Measurements from ENCODE around the gene SPO11.
A peak's percentile ranks its signal among the peaks of the same experiment; 100 is the strongest.

SPO11 gene

DNA sequence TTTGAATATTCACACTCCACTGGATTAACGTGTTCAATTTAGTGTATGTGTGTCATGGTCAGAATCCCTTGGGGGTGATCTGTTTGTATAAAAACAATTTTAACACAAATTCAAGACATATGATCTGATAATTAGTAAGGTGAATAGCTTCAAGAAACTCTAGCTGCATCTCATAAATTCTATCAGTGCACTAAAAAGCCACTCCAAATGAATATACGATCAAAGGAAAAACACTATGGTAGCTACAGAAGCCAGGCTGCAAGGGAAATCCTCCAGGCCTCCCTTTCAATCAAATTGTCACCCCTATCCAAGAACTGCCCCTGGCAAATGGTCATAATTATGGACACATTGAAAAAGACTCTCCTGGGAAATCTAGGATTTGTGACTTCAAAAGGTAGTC, 12.1 kb downstream of the SPO11 start:
- no peak overlapping the region for H2BK15ac ChIP-seq (ENCODE audit: low read length)
- H3K79me1 ChIP-seq (ENCODE audit: low read depth, low read length): no peaks in the 10 kb centered on the region
- no peak overlapping the region for H4K91ac ChIP-seq (ENCODE audit: low read depth, low read length, poor library complexity)
- no peaks in the 10 kb centered on the region for H3K36me3 ChIP-seq (replicated peaks in 1 of 2; ENCODE audit: control insufficient read depth in 2 of 2, insufficient read depth in 2 of 2, low read length in 2 of 2)
- no peak overlapping the region for H3K9ac ChIP-seq (ENCODE audit: low read depth, low read length, poor library complexity)
- no peak overlapping the region for H3K27ac ChIP-seq (replicated peaks; ENCODE audit: low read length)
- H2AK5ac ChIP-seq (ENCODE audit: low read depth, low read length): no peak overlapping the region
- no peaks in the 10 kb centered on the region for H3K4me1 ChIP-seq (ENCODE audit: control insufficient read depth in 2 of 2, insufficient read depth in 1 of 2, low read depth in 1 of 2, low read length in 2 of 2)
- no peak overlapping the region for H2BK12ac ChIP-seq (ENCODE audit: low read length)
- no peak overlapping the region for H2BK120ac ChIP-seq (ENCODE audit: low read depth, low read length)
- no peak overlapping the region for H2BK5ac ChIP-seq (ENCODE audit: low read length)
- no peak overlapping the region for H3K23ac ChIP-seq (ENCODE audit: low read depth, low read length, poor library complexity)
- H4K8ac ChIP-seq (ENCODE audit: low read depth, low read length): no peak overlapping the region
- no peaks in the 10 kb centered on the region for H3K9me3 ChIP-seq (replicated peaks in 1 of 2; ENCODE audit: control insufficient read depth in 2 of 2, insufficient read depth in 1 of 2, low read depth in 1 of 2, low read length in 2 of 2)
- H3K4ac ChIP-seq (ENCODE audit: low read length): no peak overlapping the region
- H3K4me3 ChIP-seq (ENCODE audit: low read length in 2 of 2): no peak overlapping the region
- H3K27me3 ChIP-seq (ENCODE audit: control insufficient read depth in 3 of 3, insufficient read depth in 3 of 3, low read depth in 1 of 3, low read length in 3 of 3): peaks cover 0 to 12% (median 0%) of the 10 kb centered on the region in 3 experiments
- H2AFZ ChIP-seq (ENCODE audit: low read length): no peak overlapping the region
- DNase-seq (ENCODE audit: low spot score): no peak
- H3K18ac ChIP-seq (ENCODE audit: low read length): no peak overlapping the region
- H3K4me2 ChIP-seq (ENCODE audit: insufficient read depth, low read length, poor library complexity, severe bottlenecking): no peak overlapping the region
- no peak overlapping the region for H3K14ac ChIP-seq (ENCODE audit: low read length)
- no CpG with 5 or more reads among the region's 2 CpGs for WGBS, 2 donors (ENCODE audit: extremely low coverage in 2 of 2, insufficient read length in 2 of 2, insufficient replicate concordance in 1 of 2)

DNA sequence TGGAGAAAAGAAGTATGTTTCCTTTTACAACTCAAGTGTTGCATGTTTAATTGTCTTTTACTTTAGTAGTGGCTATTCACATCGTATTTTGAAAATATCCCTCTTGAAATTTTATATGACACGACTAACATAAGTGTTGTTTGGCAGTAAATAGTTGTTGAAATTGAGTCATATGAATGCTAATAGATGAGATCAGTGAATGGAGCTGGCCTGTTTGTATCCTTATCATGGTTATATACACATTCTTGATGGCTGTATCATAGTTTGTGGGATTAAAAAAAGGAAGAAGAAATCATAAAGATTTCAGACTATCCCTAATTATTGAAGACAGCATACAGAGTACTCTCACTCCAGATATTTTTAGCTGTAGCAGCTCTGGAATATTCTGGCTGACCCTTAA, 13.2 kb downstream of the SPO11 start:
- no peak overlapping the region for H3K27ac ChIP-seq (replicated peaks; ENCODE audit: low read length)
- no peaks in the 10 kb centered on the region for H3K79me1 ChIP-seq (ENCODE audit: low read depth, low read length)
- no peak overlapping the region for H2BK15ac ChIP-seq (ENCODE audit: low read length)
- H3K4me3 ChIP-seq (ENCODE audit: low read length in 2 of 2): no peak overlapping the region
- no peak overlapping the region for H3K4me2 ChIP-seq (ENCODE audit: insufficient read depth, low read length, poor library complexity, severe bottlenecking)
- no CpG with 5 or more reads among the region's 2 CpGs for WGBS, 2 donors (ENCODE audit: extremely low coverage in 2 of 2, insufficient read length in 2 of 2, insufficient replicate concordance in 1 of 2)
- no peak overlapping the region for H4K8ac ChIP-seq (ENCODE audit: low read depth, low read length)
- H2AK5ac ChIP-seq (ENCODE audit: low read depth, low read length): no peak overlapping the region
- no peak overlapping the region for H3K18ac ChIP-seq (ENCODE audit: low read length)
- H3K9ac ChIP-seq (ENCODE audit: low read depth, low read length, poor library complexity): no peak overlapping the region
- no peak overlapping the region for H3K23ac ChIP-seq (ENCODE audit: low read depth, low read length, poor library complexity)
- H3K27me3 ChIP-seq (ENCODE audit: control insufficient read depth in 3 of 3, insufficient read depth in 3 of 3, low read depth in 1 of 3, low read length in 3 of 3): peaks cover 0 to 9% (median 0%) of the 10 kb centered on the region in 3 experiments
- H3K36me3 ChIP-seq (replicated peaks in 1 of 2; ENCODE audit: control insufficient read depth in 2 of 2, insufficient read depth in 2 of 2, low read length in 2 of 2): no peaks in the 10 kb centered on the region
- H2AFZ ChIP-seq (ENCODE audit: low read length): no peak overlapping the region
- H3K9me3 ChIP-seq (replicated peaks in 1 of 2; ENCODE audit: control insufficient read depth in 2 of 2, insufficient read depth in 1 of 2, low read depth in 1 of 2, low read length in 2 of 2): no peaks in the 10 kb centered on the region
- no peak overlapping the region for H2BK12ac ChIP-seq (ENCODE audit: low read length)
- H2BK120ac ChIP-seq (ENCODE audit: low read depth, low read length): no peak overlapping the region
- H2BK5ac ChIP-seq (ENCODE audit: low read length): no peak overlapping the region
- no peak overlapping the region for H3K4ac ChIP-seq (ENCODE audit: low read length)
- no peaks in the 10 kb centered on the region for H3K4me1 ChIP-seq (ENCODE audit: control insufficient read depth in 2 of 2, insufficient read depth in 1 of 2, low read depth in 1 of 2, low read length in 2 of 2)
- H4K91ac ChIP-seq (ENCODE audit: low read depth, low read length, poor library complexity): no peak overlapping the region
- DNase-seq (ENCODE audit: low spot score): no peak
- H3K14ac ChIP-seq (ENCODE audit: low read length): no peak overlapping the region

DNA sequence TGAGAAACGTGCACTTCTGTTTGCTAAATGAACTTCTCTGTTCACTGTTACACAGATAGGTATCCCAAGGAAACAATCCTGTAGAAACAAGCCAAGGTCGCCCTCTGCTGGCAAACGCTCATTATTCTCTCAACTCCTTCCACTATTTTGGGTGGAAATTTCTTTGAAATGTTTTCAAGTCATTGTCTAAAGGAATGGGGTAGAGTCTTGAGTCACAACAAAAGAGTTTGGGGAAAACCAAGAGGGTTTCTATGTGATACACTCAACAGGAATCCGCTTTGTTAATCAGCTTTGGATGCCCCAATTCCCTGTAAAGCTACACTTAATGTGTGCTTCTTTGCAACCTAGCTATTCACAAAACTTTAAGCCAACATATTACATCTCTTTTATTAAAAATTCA, 16.9 kb downstream of the SPO11 start:
- no peak overlapping the region for H3K4me2 ChIP-seq (ENCODE audit: insufficient read depth, low read length, poor library complexity, severe bottlenecking)
- H2BK5ac ChIP-seq (ENCODE audit: low read length): no peak overlapping the region
- H3K4me3 ChIP-seq (ENCODE audit: low read length in 2 of 2): no peak overlapping the region
- no peak overlapping the region for H2BK12ac ChIP-seq (ENCODE audit: low read length)
- peak; percentile 76 for DNase-seq (ENCODE audit: low spot score)
- H3K9me3 ChIP-seq (replicated peaks in 1 of 2; ENCODE audit: control insufficient read depth in 2 of 2, insufficient read depth in 1 of 2, low read depth in 1 of 2, low read length in 2 of 2): no peaks in the 10 kb centered on the region
- no peak overlapping the region for H2AFZ ChIP-seq (ENCODE audit: low read length)
- H3K27me3 ChIP-seq (ENCODE audit: control insufficient read depth in 3 of 3, insufficient read depth in 3 of 3, low read depth in 1 of 3, low read length in 3 of 3): peaks cover 0 to 9% (median 0%) of the 10 kb centered on the region in 3 experiments
- H3K9ac ChIP-seq (ENCODE audit: low read depth, low read length, poor library complexity): no peak overlapping the region
- H3K14ac ChIP-seq (ENCODE audit: low read length): no peak overlapping the region
- no peak overlapping the region for H4K8ac ChIP-seq (ENCODE audit: low read depth, low read length)
- H4K91ac ChIP-seq (ENCODE audit: low read depth, low read length, poor library complexity): no peak overlapping the region
- no peaks in the 10 kb centered on the region for H3K79me1 ChIP-seq (ENCODE audit: low read depth, low read length)
- no CpG with 5 or more reads among the region's 4 CpGs for WGBS, 2 donors (ENCODE audit: extremely low coverage in 2 of 2, insufficient read length in 2 of 2, insufficient replicate concordance in 1 of 2)
- H3K27ac ChIP-seq (replicated peaks; ENCODE audit: low read length): no peak overlapping the region
- H2AK5ac ChIP-seq (ENCODE audit: low read depth, low read length): no peak overlapping the region
- H2BK120ac ChIP-seq (ENCODE audit: low read depth, low read length): no peak overlapping the region
- H2BK15ac ChIP-seq (ENCODE audit: low read length): no peak overlapping the region
- H3K36me3 ChIP-seq (replicated peaks in 1 of 2; ENCODE audit: control insufficient read depth in 2 of 2, insufficient read depth in 2 of 2, low read length in 2 of 2): no peaks in the 10 kb centered on the region
- no peak overlapping the region for H3K23ac ChIP-seq (ENCODE audit: low read depth, low read length, poor library complexity)
- H3K4ac ChIP-seq (ENCODE audit: low read length): no peak overlapping the region
- H3K18ac ChIP-seq (ENCODE audit: low read length): no peak overlapping the region
- H3K4me1 ChIP-seq (ENCODE audit: control insufficient read depth in 2 of 2, insufficient read depth in 1 of 2, low read depth in 1 of 2, low read length in 2 of 2): no peaks in the 10 kb centered on the region

DNA sequence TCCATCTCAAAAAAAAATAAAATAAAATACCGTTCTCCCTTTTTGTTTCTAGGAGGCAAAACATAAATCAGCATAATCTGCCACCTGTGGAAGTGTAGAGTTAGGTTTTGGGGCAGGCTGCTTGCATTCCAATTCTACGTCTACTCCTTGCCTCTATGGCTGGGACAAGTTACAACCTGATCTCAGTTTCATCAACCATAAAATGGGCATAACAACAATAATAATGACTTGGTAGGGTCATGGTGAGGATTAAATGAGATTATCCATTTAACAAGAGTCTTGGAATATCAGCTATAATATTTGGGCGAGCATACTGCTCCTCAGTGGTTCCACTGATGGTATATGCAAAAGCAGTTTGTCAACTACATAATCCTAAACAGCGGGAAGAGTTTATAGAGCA, 17.8 kb downstream of the SPO11 start:
- Histone ChIP-seq H3K27ac (replicated peaks; ENCODE audit: low read length) (no peak overlapping the region), H3K14ac (ENCODE audit: low read length) (no peak overlapping the region), H3K18ac (ENCODE audit: low read length) (no peak overlapping the region), H3K4ac (ENCODE audit: low read length) (no peak overlapping the region), H4K91ac (ENCODE audit: low read depth, low read length, poor library complexity) (no peak overlapping the region), H3K27me3 (ENCODE audit: control insufficient read depth in 3 of 3, insufficient read depth in 3 of 3, low read depth in 1 of 3, low read length in 3 of 3) (peaks cover 0 to 4% (median 0%) of the 10 kb centered on the region in 3 experiments), H2BK120ac (ENCODE audit: low read depth, low read length) (no peak overlapping the region), H3K9ac (ENCODE audit: low read depth, low read length, poor library complexity) (no peak overlapping the region), H3K4me1 (ENCODE audit: control insufficient read depth in 2 of 2, insufficient read depth in 1 of 2, low read depth in 1 of 2, low read length in 2 of 2) (peaks cover 4 to 5% of the 10 kb centered on the region in 2 donors), H2BK15ac (ENCODE audit: low read length) (peak overlapping the region; percentile 64), H3K79me1 (ENCODE audit: low read depth, low read length) (peaks cover 4% of the 10 kb centered on the region), H3K4me2 (ENCODE audit: insufficient read depth, low read length, poor library complexity, severe bottlenecking) (no peak overlapping the region), H3K36me3 (replicated peaks in 1 of 2; ENCODE audit: control insufficient read depth in 2 of 2, insufficient read depth in 2 of 2, low read length in 2 of 2) (no peaks in the 10 kb centered on the region), H2AK5ac (ENCODE audit: low read depth, low read length) (no peak overlapping the region), H4K8ac (ENCODE audit: low read depth, low read length) (no peak overlapping the region), H3K9me3 (replicated peaks in 1 of 2; ENCODE audit: control insufficient read depth in 2 of 2, insufficient read depth in 1 of 2, low read depth in 1 of 2, low read length in 2 of 2) (no peaks in the 10 kb centered on the region), H3K23ac (ENCODE audit: low read depth, low read length, poor library complexity) (no peak overlapping the region), H3K4me3 (ENCODE audit: low read length in 2 of 2) (no peak overlapping the region), H2BK12ac (ENCODE audit: low read length) (no peak overlapping the region), H2BK5ac (ENCODE audit: low read length) (no peak overlapping the region), H2AFZ (ENCODE audit: low read length) (no peak overlapping the region)
- DNase-seq (ENCODE audit: low spot score): no peak
- WGBS, 2 donors (ENCODE audit: extremely low coverage in 2 of 2, insufficient read length in 2 of 2, insufficient replicate concordance in 1 of 2): no CpG with 5 or more reads among the region's 4 CpGs
